ENCODE results near the gene PAFAH2.
"Not testable (repeated sequence)": the region's sequence is repeated elsewhere in the genome, so short reads cannot be mapped to it uniquely, and the experiment has no call there.

PAFAH2 gene

DNA sequence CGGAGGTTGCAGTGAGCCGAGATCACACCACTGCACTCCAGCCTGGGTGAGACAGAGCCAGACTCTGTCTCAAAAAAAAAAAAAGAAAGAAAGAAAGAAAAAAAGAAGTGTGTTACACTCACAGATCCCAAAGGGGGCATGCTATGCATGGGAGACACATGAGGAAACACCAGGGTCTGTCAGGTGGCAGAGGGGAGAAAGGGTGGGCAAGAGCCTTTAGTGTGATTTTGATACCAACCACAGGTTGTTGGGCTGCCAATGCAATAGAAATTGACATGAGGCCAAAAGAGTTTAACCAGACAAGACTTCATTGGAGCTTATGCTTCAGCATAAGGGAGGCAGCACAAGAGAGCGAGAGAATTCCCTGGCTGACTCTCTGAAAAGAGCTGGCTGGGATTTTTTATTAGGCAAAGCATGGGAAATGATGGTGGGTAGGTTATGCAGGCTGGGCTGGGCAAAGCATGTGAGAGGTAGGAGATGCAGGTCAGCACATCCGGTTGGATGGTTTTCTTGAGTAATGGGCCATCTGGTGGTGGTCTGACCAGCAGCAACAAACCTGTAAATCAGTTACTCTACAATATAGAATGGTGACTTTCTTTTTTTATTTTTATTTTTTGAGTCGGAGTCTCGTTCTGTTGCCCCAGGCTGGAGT lies 12.1 kb upstream of the PAFAH2 start:
- no peak for DNase-seq

DNA sequence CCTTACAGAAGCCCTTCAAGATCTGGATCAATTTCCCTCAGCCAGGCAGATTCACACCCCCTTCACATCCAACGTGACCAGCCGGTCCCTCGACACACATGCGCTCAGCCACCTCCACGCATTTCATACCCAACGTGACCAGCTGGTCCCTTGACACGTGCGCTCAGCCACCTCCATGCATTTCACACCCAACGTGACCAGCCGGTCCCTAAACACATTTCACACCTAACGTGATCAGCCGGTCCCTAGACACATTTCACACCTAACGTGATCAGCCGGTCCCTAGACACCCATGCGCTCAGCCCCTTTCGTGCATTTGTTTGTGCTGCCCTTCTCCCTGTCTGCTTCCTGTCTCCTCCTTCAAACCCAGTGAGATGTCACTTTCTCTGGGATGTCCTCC lies 8.8 kb upstream of the PAFAH2 start:
- no peak for DNase-seq

DNA sequence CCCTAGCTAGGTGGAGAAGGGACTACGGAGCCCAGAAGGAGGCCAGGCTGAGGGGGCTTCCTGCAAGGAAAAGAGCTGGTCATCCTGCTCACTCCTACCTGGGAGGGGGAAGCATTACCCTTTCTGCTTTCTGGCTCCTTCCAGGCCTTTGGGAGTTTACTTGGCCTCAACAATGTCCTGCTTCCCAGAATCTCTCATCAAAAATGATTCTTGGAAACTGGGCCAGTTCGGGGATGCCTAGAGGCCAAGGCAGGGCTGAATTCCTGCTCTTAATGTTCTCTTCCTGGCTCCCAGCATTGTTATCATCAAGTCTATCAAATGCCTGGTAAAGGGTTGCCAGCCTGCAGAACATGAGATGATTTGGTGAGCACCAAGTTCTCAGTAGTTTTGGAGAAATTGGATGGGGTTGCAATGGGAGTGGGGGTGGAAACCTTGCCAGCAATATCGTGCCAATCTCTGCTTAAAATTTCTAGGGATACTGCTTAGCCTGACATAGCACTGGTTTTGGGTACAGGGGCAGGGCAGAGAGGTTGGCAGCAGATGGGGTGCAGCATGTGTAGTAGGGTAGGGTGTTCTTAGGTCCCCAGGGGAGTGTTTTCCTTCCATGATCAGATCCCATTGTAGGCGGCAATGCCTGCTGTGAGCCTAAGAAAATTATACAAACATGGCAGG lies 7.7 kb upstream of the PAFAH2 start:
- no peak for DNase-seq

DNA sequence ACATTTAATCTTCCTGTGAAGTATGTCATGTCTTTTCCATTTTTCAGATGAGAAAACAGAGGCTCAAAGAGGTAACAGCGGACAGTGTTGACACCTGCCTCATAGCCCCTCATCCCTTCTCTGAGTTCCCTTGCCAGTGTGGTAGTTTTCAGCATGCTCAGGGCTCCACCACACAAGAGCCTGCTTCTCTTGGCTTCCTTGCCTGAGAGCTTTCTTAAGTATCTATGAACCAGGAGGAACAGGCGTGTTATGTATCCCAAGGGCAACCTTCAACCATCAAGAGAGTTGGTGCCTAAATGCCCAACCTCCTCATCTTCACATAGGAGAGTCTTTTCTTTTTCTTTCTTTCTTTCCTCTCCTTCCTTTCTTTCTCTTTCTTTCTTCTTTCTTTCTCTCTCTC lies 5.9 kb upstream of the PAFAH2 start:
- DNase-seq = no peak

DNA sequence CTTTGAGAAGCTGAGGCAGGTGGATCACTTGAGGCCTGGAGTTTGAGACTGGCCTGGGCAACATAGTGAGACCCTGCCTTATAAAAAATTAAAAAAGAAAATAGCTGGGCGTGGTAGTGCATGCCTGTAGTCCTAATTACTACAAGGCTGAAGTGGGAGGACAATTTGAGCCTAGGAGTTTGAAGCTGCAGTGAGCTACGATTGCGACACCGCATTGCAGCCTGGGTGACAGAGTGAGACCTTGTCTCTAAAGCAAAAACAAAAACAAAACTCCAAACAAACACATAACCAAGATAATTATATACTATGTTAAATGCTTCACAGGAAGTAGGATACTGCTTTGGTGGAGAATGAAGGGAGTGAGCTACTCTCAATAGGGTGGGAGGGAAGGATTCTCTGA lies 5.4 kb upstream of the PAFAH2 start:
- DNase-seq = no peak

DNA sequence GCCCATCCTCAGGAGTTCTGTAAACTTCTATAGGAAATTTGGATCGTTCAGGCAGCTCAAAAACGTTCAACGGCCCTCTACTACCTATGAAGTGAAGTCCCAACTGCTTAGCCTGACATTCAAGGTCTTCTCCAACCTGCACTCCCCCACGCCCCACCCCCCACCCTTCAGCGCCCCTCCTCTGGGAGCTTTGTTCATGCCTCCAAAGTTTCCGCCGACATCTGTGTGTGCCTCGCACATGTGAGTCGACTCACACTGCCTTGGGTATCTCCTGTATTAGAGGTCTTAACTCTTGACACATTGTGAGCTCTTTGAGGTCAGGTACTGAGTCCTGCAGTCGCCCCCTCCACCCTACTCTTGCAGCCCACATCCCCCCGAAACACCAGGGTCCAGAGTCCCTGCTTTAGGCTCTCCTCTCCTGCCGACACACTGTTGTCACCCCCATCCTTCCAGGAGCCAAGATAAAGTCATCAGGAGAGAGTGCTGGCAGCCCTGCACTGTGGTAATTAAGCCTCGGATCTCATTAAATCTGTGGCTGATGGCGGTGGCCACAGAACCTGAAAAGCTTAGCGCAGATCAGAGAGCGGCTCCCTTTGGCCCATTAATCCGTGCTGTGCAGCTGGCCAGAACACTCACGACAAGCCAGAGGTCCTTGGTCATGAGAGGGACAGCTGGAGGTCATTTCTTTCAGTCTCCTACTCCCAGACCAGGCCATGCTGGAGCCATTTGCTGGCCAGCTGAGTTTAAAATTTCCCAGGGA lies 1.4 kb upstream of the PAFAH2 start:
- DNase-seq = no peak

DNA sequence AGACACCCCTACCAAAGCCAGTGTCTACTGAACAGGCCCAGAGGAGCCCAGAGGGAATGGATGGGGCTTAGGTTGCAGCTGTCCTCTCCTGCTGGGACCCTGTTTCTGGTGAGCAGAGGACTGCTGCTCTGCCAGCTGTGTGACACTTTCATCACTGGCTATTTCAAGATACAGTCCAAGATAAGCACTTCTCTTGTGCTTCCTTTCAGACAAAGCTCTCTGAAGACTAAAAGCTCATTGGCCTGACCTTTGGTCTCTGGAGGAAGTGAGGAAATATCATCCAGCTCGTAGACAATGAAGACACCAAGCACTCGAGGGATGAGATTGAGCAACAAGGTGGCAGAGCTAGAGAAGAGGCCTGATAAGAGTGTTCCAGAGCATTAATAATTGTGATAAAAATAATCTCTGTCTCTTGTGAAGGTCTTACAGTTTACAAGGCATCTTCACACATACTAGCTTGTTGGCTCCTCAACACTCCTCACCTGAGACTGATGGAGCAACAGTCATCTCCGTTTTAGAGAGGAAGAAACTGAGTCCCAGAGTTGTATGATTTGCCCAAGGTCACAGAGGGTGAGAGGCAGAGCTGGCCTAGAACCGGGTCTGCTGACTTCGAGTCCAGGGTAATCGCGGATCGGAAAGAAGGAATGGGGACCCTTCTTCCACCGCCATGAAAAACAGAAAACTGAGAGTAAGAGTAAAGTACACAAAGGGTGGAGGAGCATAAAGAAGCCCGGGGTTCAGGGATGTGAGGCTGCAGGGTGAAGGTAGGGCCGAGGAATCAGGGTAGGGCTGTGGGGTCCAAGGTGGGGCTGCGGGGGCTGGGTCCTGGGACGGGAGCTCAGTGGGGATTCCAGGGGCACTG lies 666 bp downstream of the PAFAH2 start:
- no peak for DNase-seq

DNA sequence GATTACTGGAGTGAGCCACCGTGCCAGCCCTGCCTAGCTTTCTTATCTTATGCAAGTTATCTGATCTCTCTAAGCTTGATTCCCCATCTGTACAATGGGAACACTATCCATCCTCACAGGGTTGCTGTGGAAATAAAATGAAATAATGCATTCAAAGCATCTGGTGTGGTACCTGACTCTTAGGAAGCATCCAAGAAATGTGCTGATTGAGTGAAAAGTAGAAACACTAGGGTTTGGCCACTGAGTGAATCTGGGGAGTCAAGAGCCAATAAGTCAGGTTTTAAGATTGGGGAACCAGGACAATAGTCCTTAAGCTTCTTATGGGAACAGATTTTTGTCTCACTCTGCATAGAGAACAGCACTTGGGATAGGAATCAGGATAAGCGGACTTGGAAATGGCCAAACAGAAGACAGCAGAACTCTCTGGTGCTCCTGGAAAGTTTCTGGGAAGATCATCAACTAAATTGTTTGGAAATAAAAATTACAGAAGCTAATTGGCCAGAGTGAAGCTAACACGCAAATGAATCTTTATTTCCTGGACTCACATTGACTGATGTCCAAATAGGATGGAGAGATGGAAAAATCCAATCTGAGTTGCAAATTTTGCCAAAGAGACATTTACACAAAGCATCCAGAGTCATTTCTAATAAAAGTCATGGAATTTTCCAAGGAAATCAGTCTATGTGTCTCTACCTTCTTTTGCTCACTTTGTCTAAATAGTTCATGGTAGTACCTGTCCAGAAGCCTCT lies 3.3 kb downstream of the PAFAH2 start:
- DNase-seq = no peak

DNA sequence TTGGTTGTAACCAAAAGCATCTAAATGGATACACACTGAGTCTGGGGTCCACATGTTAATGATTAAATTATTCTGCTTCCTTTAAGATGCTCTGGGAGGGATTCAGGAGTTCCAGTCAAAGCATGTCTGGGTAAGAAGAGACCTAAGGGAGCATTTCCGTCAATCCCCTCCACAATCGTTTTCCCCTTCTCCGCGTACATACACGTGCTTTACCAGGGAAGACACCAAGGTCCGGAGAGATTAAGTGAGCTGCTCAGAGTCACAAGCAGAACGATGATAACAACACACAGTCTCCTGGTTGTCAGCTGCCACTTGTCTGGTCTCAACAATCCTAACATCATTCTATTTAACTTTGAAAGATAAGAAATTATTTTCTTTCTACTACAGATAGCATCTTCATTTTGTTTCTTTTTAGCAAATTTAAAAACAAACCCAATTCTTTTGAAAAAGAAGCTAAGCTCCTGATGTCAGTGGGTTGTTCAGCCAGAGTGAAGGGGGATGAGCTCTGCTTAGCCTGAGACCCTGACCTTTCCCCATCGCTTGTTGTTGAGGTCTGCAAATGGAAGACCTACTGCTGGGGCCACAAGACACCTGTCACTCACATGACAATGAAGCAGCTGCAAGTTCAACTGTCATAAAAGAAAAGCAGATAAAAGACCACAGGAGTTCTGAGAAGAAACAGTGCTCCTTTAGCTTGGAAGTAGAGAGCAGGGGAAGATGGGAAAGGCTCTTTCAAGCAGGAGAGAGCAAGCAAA lies 4.5 kb downstream of the PAFAH2 start:
- DNase-seq = no peak

DNA sequence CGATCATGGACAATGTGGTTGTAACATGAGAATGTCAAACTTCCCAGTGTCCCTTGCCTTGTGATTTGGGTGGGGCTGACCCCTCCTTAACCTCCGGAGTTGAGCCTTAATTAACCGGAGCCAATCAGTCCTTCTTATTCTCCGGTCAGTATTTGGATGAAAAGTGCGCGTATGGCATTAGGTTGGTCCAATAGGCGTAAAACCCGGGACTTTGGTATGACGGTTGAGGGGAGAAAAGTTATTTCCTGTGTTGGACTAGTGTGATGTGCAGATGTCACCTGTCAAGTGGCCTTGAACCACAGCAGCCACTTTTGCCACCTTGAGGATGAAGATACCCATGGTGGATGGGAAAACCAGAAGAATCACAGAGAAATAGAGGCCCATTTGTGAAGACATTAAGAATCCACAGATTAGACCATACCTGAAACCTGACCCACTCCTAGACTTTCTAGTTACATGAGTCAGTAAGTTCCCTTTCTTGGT lies 5.1 kb downstream of the PAFAH2 start:
- no peak for DNase-seq

DNA sequence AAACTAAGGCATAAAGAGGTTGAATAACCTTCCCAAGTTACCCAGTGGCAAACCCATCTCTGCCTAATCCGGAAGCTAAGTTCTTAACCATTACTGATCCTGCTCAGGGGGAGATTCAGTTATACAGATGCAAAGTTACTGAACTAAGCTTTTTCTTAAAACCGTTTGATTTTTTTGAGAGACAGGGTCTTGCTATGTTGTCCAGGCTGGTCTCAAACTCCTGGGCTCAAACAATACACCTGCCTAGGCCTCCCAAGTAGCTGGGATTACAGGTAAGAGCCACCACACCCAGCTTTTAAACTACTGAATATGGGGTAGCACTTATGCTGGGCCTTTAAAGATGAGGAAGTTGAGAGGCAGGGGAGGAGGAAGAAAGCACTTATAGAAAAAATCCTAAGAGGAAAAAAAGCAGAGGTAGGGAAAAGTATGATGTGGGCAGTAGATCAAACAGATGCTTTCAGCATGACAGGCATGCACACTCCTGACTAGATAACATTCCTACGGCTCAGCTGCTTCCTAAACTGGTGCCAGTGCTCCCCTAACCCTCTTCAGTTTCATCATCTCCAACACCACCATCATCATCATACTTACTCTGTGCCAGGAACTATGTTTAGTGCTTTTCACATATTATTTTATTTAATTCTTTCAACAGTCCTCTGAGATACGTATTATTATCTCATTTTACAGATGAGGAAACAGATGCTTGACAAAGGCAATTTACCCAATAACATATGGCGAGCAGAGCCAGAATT lies 5.8 kb downstream of the PAFAH2 start:
- no peak for DNase-seq

DNA sequence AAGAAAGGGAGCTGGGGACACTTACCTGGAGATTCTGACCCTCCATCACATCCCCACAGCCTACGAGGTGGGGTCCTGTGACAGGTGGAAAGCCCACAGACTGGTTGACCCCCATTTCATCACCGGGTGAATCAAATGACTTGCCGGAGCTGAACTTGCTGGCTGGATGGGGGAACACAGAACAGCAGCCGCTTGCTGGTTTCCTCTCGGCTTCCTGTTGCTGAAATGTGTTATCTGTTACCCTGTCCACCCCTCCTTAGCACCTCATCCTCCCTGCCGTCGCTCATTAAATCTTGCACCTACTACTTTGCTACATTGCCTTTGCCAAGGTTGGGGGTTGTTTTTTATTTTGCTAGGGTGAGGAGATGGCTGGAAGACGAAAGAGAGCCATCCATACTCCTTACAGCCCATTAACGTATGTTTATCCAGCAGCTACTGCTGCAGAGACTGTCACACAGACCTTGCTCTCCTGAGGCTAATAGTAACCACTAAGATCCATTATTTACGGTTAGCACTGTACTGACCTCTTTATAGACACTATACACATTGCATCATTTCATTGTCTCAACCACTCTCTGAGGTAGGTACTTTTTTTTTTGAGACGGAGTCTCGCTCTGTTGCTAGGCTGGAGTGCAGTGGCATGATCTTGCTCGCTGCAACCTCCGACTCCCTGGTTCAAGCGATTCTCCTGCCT lies 7.0 kb downstream of the PAFAH2 start:
- DNase-seq = no peak

DNA sequence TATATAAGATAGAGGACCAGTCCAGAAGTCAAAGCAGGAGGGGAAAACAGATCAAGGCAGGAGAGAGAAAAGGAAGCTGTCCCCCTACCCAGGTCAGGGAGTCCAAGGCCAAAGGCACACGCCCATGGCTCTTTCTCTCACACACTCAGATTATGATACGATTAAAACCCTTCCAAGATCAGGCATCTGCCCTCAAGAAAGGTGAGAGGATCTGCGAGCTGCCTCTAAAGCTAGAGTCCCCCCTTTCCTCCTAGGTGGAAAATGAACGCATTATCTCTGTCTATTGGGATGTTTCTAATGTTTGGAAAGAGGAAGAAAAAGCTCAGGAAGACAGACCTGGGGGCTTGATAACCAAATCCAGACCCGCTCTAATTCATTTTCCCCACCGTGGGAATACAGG lies 7.6 kb downstream of the PAFAH2 start:
- DNase-seq = no peak

DNA sequence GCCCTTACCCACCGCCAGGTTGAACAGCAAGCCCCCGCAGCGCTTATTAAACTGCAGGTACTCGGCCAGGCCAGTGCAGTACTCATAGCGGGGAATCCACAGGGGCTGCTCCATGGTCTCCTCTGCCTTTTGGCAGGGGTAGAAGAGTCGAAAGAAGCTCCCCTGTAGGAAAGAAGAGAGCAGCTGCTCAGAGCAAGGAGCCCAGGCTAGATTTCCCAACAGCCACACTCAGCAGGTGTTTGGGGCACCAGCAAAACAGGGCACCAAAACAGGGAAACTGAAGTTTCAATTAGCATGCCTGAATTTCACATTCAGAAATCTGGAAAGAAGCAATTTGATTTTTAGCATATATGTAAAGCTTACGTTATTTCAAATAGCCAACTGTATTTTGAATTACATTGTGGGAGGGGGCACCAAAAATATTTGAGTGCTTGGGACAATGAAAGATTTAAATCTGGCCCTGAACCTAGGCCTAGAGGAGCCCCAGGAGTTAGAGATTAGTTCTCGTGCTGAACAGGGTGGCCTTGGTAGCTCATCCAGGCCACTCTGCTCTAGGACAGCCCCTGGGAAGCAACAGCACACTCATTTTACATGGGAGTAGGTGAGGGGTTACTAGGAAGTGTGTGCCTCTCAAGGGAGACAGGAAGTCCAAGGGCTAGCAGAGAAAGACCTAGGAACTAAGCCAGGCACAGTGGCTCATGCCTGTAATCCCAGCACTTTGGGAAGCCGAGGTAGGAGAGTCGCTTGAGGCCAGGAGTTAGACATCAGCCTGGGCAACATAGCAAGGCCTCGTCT lies 8.2 kb downstream of the PAFAH2 start:
- no peak for DNase-seq

DNA sequence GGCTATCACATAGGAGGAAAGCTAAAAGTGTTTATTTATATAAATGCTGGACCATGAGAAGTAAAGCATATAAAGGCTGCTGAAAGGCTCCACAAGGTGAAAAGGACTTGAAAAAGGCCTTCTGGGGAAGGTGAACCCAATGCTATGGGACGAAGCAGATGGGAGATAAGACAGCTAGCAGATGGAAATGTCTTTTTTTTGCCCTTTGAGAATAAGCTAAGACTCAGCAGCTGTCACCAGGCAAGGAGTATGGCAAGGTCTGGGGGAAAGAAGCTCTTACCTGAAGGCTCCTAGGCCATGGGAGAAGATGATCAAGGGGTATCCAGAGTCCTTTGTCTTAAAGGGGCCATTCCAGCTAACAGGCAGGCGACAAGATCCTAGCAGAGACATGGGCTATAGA lies 9.9 kb downstream of the PAFAH2 start:
- no peak for DNase-seq

DNA sequence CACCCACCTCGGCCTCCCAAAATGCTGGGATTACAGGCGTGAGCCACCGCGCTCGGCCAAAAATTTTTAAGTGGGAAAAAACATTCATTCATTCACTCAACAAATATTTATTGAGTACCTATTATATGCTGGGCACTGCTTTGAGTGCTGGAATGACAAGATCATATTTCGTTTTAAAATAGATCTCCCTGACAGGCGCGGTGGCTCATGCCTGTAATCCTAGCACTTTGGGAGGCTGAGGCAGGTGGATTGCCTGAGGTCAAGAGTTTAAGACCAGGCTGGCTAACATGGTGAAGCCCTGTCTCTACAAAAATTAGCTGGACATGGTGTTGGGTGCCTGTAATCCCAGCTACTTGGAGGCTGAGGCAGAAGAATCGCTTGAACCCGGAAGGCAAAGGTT lies 11.1 kb downstream of the PAFAH2 start:
- DNase-seq = not testable (repeated sequence)

DNA sequence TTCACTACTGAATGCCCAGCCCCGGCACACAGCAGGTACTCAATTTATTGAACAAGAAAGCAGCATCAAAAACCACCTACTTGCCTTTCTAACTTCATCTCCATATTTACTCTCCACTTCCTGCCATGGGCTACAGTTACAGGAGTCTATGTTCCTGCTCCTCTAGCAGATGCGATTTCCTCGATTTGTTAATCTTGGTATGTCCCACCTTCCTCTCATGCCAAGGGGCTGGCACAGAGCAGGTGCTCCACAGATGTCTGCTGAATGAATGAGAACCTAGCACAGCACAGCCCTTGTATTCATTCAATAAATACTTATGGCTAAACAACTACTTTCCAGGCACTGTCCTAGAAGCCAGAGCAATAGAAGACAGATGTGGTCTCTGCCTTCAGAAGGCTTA lies 12.2 kb downstream of the PAFAH2 start:
- DNase-seq = no peak

DNA sequence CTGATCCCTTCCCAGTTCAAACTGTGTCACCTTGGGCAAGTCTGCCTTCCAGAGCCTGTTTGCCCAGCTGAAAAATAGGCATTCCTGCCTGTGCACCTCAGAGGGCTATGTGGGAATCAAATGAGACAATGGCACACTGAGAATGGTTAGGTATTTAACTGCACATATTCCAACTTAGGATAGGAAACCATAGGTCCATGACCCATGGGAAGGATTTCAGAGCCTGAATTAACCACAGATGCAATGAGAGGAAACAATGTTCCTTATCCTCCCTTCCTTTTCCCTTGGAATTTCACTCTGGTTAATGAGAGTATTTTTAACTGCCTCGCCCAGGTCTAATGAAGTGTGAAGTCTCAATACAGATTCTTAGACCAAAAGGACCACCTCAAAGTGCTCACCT lies 12.7 kb downstream of the PAFAH2 start:
- no peak for DNase-seq

DNA sequence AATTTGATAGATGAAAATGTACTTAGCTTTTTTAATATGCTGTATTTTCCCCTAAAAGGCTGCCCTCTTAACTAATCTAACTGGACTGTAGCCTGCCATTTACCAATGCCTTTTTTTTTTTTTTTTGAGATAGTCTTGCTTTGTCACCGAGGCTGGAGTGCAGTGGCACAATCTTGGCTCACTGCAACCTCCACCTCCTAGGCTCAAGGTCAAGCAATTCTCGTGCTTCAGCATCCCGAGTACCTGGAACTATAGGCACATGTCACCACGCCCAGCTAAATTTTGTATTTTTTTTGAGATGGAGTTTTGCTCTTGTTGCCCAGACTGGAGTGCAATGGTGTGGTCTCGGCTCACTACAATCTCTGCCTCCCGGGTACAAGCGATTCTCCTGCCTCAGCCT lies 18.7 kb downstream of the PAFAH2 start:
- no peak for DNase-seq
